Heart left ventricle (tissue), 13 donors: ENCODE measurements around the gene STON1.

ENCODE experiments used
- CTCF ChIP-seq, 12 donors: fragments of 200-600 bp; sonication (generic) in 4 of 12; IDR thresholded peaks; one replicate each; pipeline versions ENCODE4 v1.5.0 to v1.8.0; 2018 to 2022; ENCODE audit warnings: antibody characterized with exemption in 12 of 12, mild to moderate bottlenecking in 5 of 12
- POLR2A ChIP-seq, 2 donors: fragments of 450-650 bp; IDR thresholded peaks; one replicate each; pipeline ENCODE4 v1.6.1; 2017; ENCODE audit warnings: antibody characterized with exemption in 2 of 2, mild to moderate bottlenecking in 2 of 2, moderate library complexity in 2 of 2
- donor health status: ischemic (EF 13 %, LVEDD 7.1; RV severe dilation, severe dysfunction).
- donor health status: DM: no; HTN: yes; CAD: no.
- donor health status: DM: no; HTN: no; CAD: no.
- donor health status: ischemic (EF 25% LVEDD 6.9; RV normal size, moderate dysfunction).
- donor health status: ischemic (EF 25% LVEDD 5.7; RV mildly dilated, moderate dysfunction).
- donor health status: ischemic (EF 35%, LVEDD 5.7; RV mildly dilated, moderate dysfunction).
- donor health status: nonischemic (EF 11% LVEDD 7.7; RV severe dilation, severe dysfunction).
- donor health status: DM: yes; HTN: yes; CAD: no.
- donor health status: PGD.
- donor health status: ischemic (EF 29% LVEDD 5.4; RV normal size, mild dysfunction).
- donor health status: nonischemic (EF 23%, LVEDD 6.1; RV moderate dilation, normal function).

- TF ChIP-seq CTCF (IDR thresholded peaks at IDR 0.05) = no peak
- TF ChIP-seq POLR2A (IDR thresholded peaks at IDR 0.05) = no peak
Observed at GRCh38 chr2:48482313-48482712, 47.6 kb upstream of the STON1 start.
